HepG2 (cell line): Measurements from ENCODE around the gene PLVAP. TPM values are rescaled to one million over a fixed set of nuclear protein-coding genes. Genes with fewer than 3 reads are reported as not detected.
A peak's percentile ranks its signal among the peaks of the same experiment; 100 is the strongest.

Source experiments
- CC2D1A ChIP-seq: sonication (generic); formaldehyde crosslinking; IDR thresholded peaks from 2 replicates; pipeline ENCODE4 v1.8.1; 2023; ENCODE audit warnings: mild to moderate bottlenecking, missing genetic modification reagents
- FUBP1 ChIP-seq: sonication (generic); formaldehyde crosslinking; IDR thresholded peaks from 2 replicates; pipeline ENCODE4 v1.5.1; 2020; ENCODE audit warnings: missing genetic modification reagents, mild to moderate bottlenecking, borderline replicate concordance
- KDM4B ChIP-seq: sonication (generic); formaldehyde crosslinking; IDR thresholded peaks from 2 replicates; pipeline ENCODE4 v1.4.0; 2020; ENCODE audit warnings: missing genetic modification reagents
- KDM5A ChIP-seq: fragments of 200-600 bp; sonication (generic); IDR thresholded peaks from 2 replicates; pipeline ENCODE4 v1.7.0; 2018; ENCODE audit warnings: antibody characterized with exemption, mild to moderate bottlenecking, low read length, borderline replicate concordance
- MYPOP ChIP-seq: sonication (generic); formaldehyde crosslinking; IDR thresholded peaks from 2 replicates; pipeline ENCODE4 v1.8.1; 2023; ENCODE audit warnings: mild to moderate bottlenecking, moderate library complexity, missing genetic modification reagents
- RAD51 ChIP-seq: fragments of 450-650 bp; IDR thresholded peaks from 2 replicates; pipeline ENCODE4 v1.6.1; 2016; ENCODE audit warnings: borderline replicate concordance
- SETDB1 ChIP-seq: sonication (generic); formaldehyde crosslinking; IDR thresholded peaks from 2 replicates; pipeline ENCODE4 v1.5.1; 2020; ENCODE audit warnings: missing genetic modification reagents, mild to moderate bottlenecking, borderline replicate concordance
- SOX13 ChIP-seq, 3 experiments: fragments of 450-650 bp in 1 of 3; sonication (generic) in 1 of 3; formaldehyde crosslinking in 1 of 3; IDR thresholded peaks in 2 of 3; conservative IDR thresholded peaks in 1 of 3; 2 replicates each; pipeline versions ENCODE4 v1.5.0 to v1.6.1; 2016 to 2020; ENCODE audit warnings: antibody characterized with exemption in 1 of 3, mild to moderate bottlenecking in 1 of 3, missing compliant biosample characterization in 1 of 3, missing genetic modification reagents in 1 of 3, moderate library complexity in 1 of 3
- SOX6 ChIP-seq, 2 experiments: fragments of 450-650 bp in 1 of 2; sonication (generic) in 1 of 2; formaldehyde crosslinking in 1 of 2; IDR thresholded peaks; 2 replicates each; pipeline versions ENCODE4 v1.4.0 to v1.6.1; 2017 to 2020; ENCODE audit warnings: antibody characterized with exemption in 1 of 2, mild to moderate bottlenecking in 1 of 2, missing genetic modification reagents in 1 of 2
- TRIM24 ChIP-seq: sonication (generic); formaldehyde crosslinking; IDR thresholded peaks from 2 replicates; pipeline ENCODE4 v1.8.0; 2022; ENCODE audit warnings: mild to moderate bottlenecking, missing genetic modification reagents
- ZBTB38 ChIP-seq: sonication (generic); formaldehyde crosslinking; IDR thresholded peaks from 2 replicates; pipeline ENCODE4 v1.5.1; 2020; ENCODE audit warnings: mild to moderate bottlenecking, missing genetic modification reagents
- ZFP91 ChIP-seq: sonication (generic); formaldehyde crosslinking; IDR thresholded peaks from 2 replicates; pipeline ENCODE4 v1.9.0; 2022; ENCODE audit warnings: missing genetic modification reagents, mild to moderate bottlenecking, borderline replicate concordance
- ZNF17 ChIP-seq: sonication (generic); formaldehyde crosslinking; IDR thresholded peaks from 2 replicates; pipeline ENCODE4 v1.5.0; 2020; ENCODE audit warnings: mild to moderate bottlenecking, missing genetic modification reagents
- ZNF18 ChIP-seq: sonication (generic); formaldehyde crosslinking; IDR thresholded peaks from 2 replicates; pipeline ENCODE4 v1.8.0; 2022; ENCODE audit warnings: mild to moderate bottlenecking, missing genetic modification reagents; ENCODE audit not compliant: insufficient replicate concordance
- ZNF576 ChIP-seq: sonication (generic); formaldehyde crosslinking; IDR thresholded peaks from 2 replicates; pipeline ENCODE4 v1.4.0; 2020; ENCODE audit warnings: mild to moderate bottlenecking, missing genetic modification reagents
- ZNF747 ChIP-seq: sonication (generic); formaldehyde crosslinking; IDR thresholded peaks from 2 replicates; pipeline ENCODE4 v1.8.1; 2023; ENCODE audit warnings: missing genetic modification reagents, mild to moderate bottlenecking, borderline replicate concordance
- ZNF850 ChIP-seq: sonication (generic); formaldehyde crosslinking; conservative IDR thresholded peaks from 2 replicates; pipeline ENCODE4 v1.9.0; 2021; ENCODE audit warnings: mild to moderate bottlenecking, missing genetic modification reagents
- ZNF879 ChIP-seq: sonication (generic); formaldehyde crosslinking; IDR thresholded peaks from 2 replicates; pipeline ENCODE4 v1.8.1; 2023; ENCODE audit warnings: missing genetic modification reagents
- ZSCAN12 ChIP-seq: sonication (generic); formaldehyde crosslinking; IDR thresholded peaks from 2 replicates; pipeline ENCODE4 v1.9.0; 2021; ENCODE audit warnings: mild to moderate bottlenecking, missing genetic modification reagents
- polyA plus RNA-seq, 8 experiments: library from polyadenylated mRNA; depleted of rRNA in 3 of 8; stranded (reverse) in 7 of 8; unstranded in 1 of 8; fragments of >200 nt; fragmentation: Illumina TruSeq in 4 of 8; extraction: Trizol in 4 of 8; gene quantifications; 2 replicates each; pipeline versions ENCODE4 v1.2.1 to v1.2.3, GENCODE V29; 2011 to 2016; ENCODE audit warnings: low read depth in 4 of 8, missing spikeins in 1 of 8, mixed read lengths in 1 of 8; ENCODE audit not compliant: insufficient read depth in 1 of 8
- total RNA-seq, 5 experiments: library from RNA; depleted of rRNA; stranded (reverse); fragments of >200 nt; fragmentation: Illumina TruSeq; extraction: Trizol; gene quantifications; 2 replicates each; pipeline ENCODE4 v1.2.3, GENCODE V29; 2016; ENCODE audit warnings: low read depth in 1 of 5
- TF ChIP-seq, protein P1 (sequence below): sonication (generic); formaldehyde crosslinking; IDR thresholded peaks from 2 replicates; pipeline ENCODE4 v1.4.0; 2020; ENCODE audit warnings: missing genetic modification reagents

The PLVAP gene
- total and polyA plus RNA-seq, 2 of the 13 experiments (the other 11 are each of a cell fraction or from before 2014, with no cell fraction given) = 0.26 TPM; not detected in 1

GRCh38 chr19:17309965-17310461 is 67.1 kb downstream of the PLVAP start (continued):
- no peak for TF ChIP-seq ZNF850 (CRISPR knock-in tag)
- no peak for TF ChIP-seq ZNF17 (CRISPR knock-in tag)
- no peak for TF ChIP-seq ZSCAN12
- TF ChIP-seq TRIM24 (CRISPR knock-in tag) = no peak
- TF ChIP-seq ZNF18 (CRISPR knock-in tag) = peak; percentile 59
- TF ChIP-seq ZNF576 = no peak
- TF ChIP-seq ZBTB38 (CRISPR knock-in tag) = no peak
- no peak for TF ChIP-seq CC2D1A
- TF ChIP-seq ZFP91 = no peak; the same call in 1 of the 2 replicates
- no peak for TF ChIP-seq KDM4B (CRISPR knock-in tag)
- TF ChIP-seq FUBP1 (CRISPR knock-in tag) = no peak
- TF ChIP-seq, protein P1, sequence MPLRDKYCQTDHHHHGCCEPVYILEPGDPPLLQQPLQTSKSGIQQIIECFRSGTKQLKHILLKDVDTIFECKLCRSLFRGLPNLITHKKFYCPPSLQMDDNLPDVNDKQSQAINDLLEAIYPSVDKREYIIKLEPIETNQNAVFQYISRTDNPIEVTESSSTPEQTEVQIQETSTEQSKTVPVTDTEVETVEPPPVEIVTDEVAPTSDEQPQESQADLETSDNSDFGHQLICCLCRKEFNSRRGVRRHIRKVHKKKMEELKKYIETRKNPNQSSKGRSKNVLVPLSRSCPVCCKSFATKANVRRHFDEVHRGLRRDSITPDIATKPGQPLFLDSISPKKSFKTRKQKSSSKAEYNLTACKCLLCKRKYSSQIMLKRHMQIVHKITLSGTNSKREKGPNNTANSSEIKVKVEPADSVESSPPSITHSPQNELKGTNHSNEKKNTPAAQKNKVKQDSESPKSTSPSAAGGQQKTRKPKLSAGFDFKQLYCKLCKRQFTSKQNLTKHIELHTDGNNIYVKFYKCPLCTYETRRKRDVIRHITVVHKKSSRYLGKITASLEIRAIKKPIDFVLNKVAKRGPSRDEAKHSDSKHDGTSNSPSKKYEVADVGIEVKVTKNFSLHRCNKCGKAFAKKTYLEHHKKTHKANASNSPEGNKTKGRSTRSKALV (CRISPR knock-in tag) = no peak
- TF ChIP-seq ZNF747 (CRISPR knock-in tag) = no peak
- no peak for TF ChIP-seq RAD51
- no peak for TF ChIP-seq SOX6 (IDR thresholded peaks at IDR 0.05)
- no peak for TF ChIP-seq SOX6 (CRISPR knock-in tag; IDR thresholded peaks at IDR 0.05)
- no peak for TF ChIP-seq SETDB1 (CRISPR knock-in tag)
- TF ChIP-seq KDM5A = peak; percentile 33; the same call in 1 of the 2 replicates
- no peak for TF ChIP-seq SOX13 (IDR thresholded peaks at IDR 0.05)
- TF ChIP-seq SOX13 (CRISPR knock-in tag; conservative IDR thresholded peaks at IDR 0.05 in 1 of 2, IDR thresholded peaks at IDR 0.05 in 1 of 2) = no peak
- TF ChIP-seq MYPOP (CRISPR knock-in tag) = 0 out of 2 replicates have a peak, but pooled peaks have one; percentile 11
- TF ChIP-seq ZNF879 (CRISPR knock-in tag) = no peak
